Neural crest cell (in vitro differentiated cells): ENCODE results near the gene ATP1B4. TPM values are rescaled to one million over a fixed set of nuclear protein-coding genes. Genes with fewer than 3 reads are reported as not detected.

Experiments used
- DNase-seq: peaks from one replicate; pipeline ENCODE4 v3.0.0; 2021; ENCODE audit warnings: low read depth, mixed read lengths, low spot score
- H3K27ac Mint-ChIP-seq: one replicate; pipeline ENCODE4 v1.8.0; 2021; ENCODE audit warnings: mild to moderate bottlenecking, mixed read lengths; ENCODE audit not compliant: unreplicated experiment
- H3K27me3 Mint-ChIP-seq: 2 replicates; pipeline ENCODE4 v1.8.0; 2021; ENCODE audit warnings: low read depth, mild to moderate bottlenecking, mixed read lengths
- H3K36me3 Mint-ChIP-seq: 2 replicates; pipeline ENCODE4 v1.8.0; 2021; ENCODE audit warnings: low read depth, mild to moderate bottlenecking, mixed read lengths
- H3K4me1 Mint-ChIP-seq: 2 replicates; pipeline ENCODE4 v1.8.0; 2021; ENCODE audit warnings: mixed read lengths
- H3K4me3 Mint-ChIP-seq: one replicate; pipeline ENCODE4 v1.8.0; 2021; ENCODE audit warnings: mild to moderate bottlenecking, mixed read lengths
- H3K9me3 Mint-ChIP-seq: 2 replicates; pipeline ENCODE4 v1.8.0; 2021; ENCODE audit warnings: mixed read lengths
- total RNA-seq: library from RNA; stranded (reverse); gene quantifications from 2 replicates; pipeline ENCODE4 v1.2.1, GENCODE V29; 2021
- TF ChIP-seq, protein P1 (sequence below): fragments of 200-600 bp; sonication (generic); conservative IDR thresholded peaks from 2 replicates; pipeline ENCODE4 v1.5.0; 2021; ENCODE audit warnings: antibody characterized with exemption, mild to moderate bottlenecking

ATP1B4 gene
- total RNA-seq, 1 donor from 2014 or later: not detected

DNA sequence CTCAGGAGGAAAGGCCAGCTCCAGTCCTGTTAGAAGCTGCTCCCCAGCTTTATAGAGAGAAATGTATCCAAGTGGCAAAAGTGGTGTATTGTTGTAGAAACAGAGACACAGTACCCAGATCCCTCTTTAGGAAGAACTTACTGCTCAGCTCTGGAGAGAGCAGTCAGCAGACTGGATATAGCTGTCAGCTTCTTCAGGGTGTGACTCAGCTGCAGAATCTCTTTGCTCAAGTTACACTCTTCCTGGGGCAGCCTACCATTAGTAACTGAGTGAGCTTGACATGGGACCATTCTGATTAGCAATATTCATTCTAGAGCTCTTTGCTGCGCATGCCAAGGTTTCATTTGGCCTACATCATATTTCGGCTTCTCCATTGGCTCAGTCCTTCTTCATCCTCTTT is 40.5 kb downstream of the ATP1B4 start:
- H3K4me1 Mint-ChIP-seq: no peaks in the 10 kb centered on the region
- TF ChIP-seq, protein P1, sequence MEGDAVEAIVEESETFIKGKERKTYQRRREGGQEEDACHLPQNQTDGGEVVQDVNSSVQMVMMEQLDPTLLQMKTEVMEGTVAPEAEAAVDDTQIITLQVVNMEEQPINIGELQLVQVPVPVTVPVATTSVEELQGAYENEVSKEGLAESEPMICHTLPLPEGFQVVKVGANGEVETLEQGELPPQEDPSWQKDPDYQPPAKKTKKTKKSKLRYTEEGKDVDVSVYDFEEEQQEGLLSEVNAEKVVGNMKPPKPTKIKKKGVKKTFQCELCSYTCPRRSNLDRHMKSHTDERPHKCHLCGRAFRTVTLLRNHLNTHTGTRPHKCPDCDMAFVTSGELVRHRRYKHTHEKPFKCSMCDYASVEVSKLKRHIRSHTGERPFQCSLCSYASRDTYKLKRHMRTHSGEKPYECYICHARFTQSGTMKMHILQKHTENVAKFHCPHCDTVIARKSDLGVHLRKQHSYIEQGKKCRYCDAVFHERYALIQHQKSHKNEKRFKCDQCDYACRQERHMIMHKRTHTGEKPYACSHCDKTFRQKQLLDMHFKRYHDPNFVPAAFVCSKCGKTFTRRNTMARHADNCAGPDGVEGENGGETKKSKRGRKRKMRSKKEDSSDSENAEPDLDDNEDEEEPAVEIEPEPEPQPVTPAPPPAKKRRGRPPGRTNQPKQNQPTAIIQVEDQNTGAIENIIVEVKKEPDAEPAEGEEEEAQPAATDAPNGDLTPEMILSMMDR: no peak
- DNase-seq: no peak
- peaks cover 9% of the 10 kb centered on the region for H3K9me3 Mint-ChIP-seq
- H3K4me3 Mint-ChIP-seq: no peak overlapping the region
- no peaks in the 10 kb centered on the region for H3K27me3 Mint-ChIP-seq
- no peak overlapping the region for H3K27ac Mint-ChIP-seq
- no peaks in the 10 kb centered on the region for H3K36me3 Mint-ChIP-seq

DNA sequence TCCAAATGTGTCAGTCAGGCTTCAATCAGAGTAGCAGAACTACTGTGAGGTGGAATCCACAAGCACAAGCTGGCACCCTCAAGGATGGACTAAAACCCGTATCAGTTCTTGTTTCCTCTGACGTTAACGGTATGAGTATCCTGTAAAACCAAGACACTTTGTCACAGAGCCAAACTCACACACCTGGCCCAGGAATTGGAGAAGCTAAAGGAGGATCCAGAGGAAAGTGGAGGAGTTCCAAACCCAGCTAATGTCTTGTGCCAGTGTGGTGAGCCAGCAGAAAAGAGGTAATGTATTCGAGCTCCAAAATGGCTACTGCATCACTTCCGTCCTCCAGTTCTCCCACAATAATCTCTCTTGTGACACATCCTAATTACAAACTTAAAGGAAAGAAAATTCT is 44.7 kb downstream of the ATP1B4 start:
- TF ChIP-seq, protein P1: no peak
- Mint-ChIP-seq H3K27ac (no peak overlapping the region), H3K4me3 (no peak overlapping the region), H3K9me3 (peaks cover 22% of the 10 kb centered on the region), H3K36me3 (peaks cover 7% of the 10 kb centered on the region), H3K27me3 (no peaks in the 10 kb centered on the region), H3K4me1 (no peaks in the 10 kb centered on the region)
- DNase-seq: no peak

DNA sequence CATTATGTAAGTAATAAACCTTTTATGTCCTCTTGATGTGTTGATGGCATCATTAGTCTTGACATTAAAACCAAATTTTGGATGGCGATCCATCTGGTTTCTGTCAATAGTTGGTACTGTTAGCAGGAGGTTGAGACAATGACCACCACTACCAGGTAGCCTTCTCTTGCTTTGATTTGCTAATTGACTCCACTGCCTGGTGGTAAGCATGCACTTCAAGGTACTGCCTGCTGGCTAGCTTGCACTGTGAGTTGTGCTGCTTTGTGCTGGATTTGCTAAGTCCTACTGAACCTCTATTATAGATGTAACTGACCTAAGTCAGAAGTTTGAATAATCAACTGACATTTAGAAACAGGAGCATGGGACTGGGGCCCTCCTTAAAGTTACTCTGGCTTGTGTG is 46.3 kb downstream of the ATP1B4 start:
- Mint-ChIP-seq H3K4me1 (no peaks in the 10 kb centered on the region), H3K27me3 (no peaks in the 10 kb centered on the region), H3K4me3 (no peak overlapping the region), H3K9me3 (peaks cover 22% of the 10 kb centered on the region), H3K27ac (no peak overlapping the region), H3K36me3 (peaks cover 7% of the 10 kb centered on the region)
- DNase-seq: no peak
- TF ChIP-seq, protein P1: no peak

DNA sequence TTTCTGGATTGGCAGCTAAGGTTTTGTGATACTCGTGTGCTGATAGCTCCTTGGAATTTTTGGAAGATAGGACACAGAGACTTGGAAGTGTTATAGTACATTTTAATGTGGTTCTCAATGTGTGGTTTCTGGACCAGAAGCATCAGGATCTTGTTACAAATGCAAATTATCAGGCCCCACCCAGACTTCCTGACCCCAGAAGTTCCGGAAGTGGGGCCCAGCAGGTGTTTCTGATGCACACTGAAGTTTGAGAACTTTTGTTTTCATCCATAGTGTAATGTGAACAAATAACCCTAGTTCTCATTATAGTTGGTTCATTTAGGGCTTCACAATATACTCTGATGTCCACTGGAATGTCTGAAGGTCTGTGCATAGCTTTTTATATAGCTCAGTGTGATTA is 57.6 kb downstream of the ATP1B4 start:
- Mint-ChIP-seq H3K27me3 (no peaks in the 10 kb centered on the region), H3K4me1 (no peaks in the 10 kb centered on the region), H3K36me3 (no peaks in the 10 kb centered on the region), H3K9me3 (peaks cover 4% of the 10 kb centered on the region), H3K4me3 (no peak overlapping the region), H3K27ac (no peak overlapping the region)
- DNase-seq: no peak
- TF ChIP-seq, protein P1: no peak

DNA sequence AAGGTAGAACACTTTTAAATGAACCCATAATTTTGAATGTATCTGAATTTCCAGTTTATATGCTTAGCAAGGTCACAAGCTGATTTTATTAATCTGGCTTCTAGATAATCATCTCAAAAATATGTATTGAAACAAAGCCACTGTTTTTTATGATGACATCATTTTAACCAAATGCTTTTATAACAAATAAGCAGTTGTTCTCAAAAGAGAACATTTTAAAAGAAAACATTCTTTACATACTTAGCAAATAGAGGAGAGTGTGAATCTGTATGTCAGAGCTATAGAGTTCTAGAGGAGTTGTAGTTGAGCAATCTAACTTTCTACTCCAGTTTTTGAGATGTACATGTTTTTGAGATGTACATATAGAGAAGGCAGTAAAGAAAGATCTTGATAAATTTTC is 64.7 kb downstream of the ATP1B4 start:
- H3K4me1 Mint-ChIP-seq: no peaks in the 10 kb centered on the region
- no peaks in the 10 kb centered on the region for H3K27me3 Mint-ChIP-seq
- H3K9me3 Mint-ChIP-seq: peaks cover under 1% of the 10 kb centered on the region
- H3K27ac Mint-ChIP-seq: no peak overlapping the region
- no peak for DNase-seq
- TF ChIP-seq, protein P1: no peak
- no peak overlapping the region for H3K4me3 Mint-ChIP-seq
- H3K36me3 Mint-ChIP-seq: no peaks in the 10 kb centered on the region

DNA sequence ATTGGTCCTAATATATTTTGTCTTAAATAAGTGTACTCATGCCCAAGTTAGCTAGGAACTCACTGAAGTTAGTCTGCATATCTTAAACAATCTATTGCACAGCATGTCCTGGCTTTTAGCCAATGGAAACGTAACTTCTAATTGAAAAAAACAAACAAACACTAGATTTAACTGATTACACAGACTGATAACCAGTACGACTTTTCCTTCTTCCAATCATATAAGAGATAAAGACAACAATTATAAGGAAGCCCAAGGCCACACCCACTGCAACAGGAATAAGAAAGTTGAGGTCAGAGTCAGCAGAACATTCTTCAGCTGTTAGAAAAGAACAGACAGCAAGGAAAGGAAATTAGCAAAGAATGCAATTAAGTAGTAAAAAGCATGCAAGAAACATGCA is 66.4 kb downstream of the ATP1B4 start:
- Mint-ChIP-seq H3K27me3 (no peaks in the 10 kb centered on the region), H3K4me1 (no peaks in the 10 kb centered on the region), H3K4me3 (no peak overlapping the region), H3K27ac (no peak overlapping the region), H3K36me3 (peaks cover 2% of the 10 kb centered on the region), H3K9me3 (no peaks in the 10 kb centered on the region)
- DNase-seq: no peak
- TF ChIP-seq, protein P1: no peak
